Measurements from ENCODE around the gene LTBP1. TPM values are rescaled to one million over a fixed set of nuclear protein-coding genes. Genes with fewer than 3 reads are reported as not detected.

LTBP1 gene
- total RNA-seq, 1 donor from 2014 or later = 102 TPM

DNA sequence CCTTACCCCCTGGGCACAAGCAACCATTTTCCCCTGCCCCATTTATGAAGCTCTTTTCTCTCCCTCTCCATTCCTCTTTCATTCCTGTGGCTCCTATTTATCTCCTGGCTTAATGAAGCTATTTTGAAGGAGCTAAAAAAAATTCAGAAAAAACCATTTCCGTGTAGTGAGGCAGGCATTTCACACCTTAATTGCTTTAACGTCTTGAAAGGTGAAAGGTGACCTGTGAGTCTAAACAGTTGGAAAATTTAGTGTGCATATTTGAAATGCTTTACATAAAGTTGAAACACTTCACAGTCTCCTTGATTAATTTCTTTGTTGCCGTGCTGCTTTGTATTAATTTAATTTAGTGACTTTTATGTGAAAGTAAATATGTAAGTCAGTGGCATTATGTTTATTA is 83.6 kb downstream of the LTBP1 start:
- no peak for TF ChIP-seq CTCF (IDR thresholded peaks at IDR 0.05)
- DNase-seq (ENCODE audit: extremely low spot score, unreplicated experiment) = no peak
- H3K27me3 Mint-ChIP-seq (ENCODE audit: unreplicated experiment) = no peaks in the 10 kb centered on the region
- H3K4me3 Mint-ChIP-seq (ENCODE audit: unreplicated experiment) = peak overlapping the region; percentile 2
- H3K27ac Mint-ChIP-seq (ENCODE audit: unreplicated experiment) = peak overlapping the region; percentile 80
- H3K9me3 Mint-ChIP-seq (ENCODE audit: unreplicated experiment) = peaks cover 3% of the 10 kb centered on the region
- peaks cover 44% of the 10 kb centered on the region for H3K4me1 Mint-ChIP-seq (ENCODE audit: unreplicated experiment)
- peaks cover 3% of the 10 kb centered on the region for H3K36me3 Mint-ChIP-seq (ENCODE audit: unreplicated experiment)

DNA sequence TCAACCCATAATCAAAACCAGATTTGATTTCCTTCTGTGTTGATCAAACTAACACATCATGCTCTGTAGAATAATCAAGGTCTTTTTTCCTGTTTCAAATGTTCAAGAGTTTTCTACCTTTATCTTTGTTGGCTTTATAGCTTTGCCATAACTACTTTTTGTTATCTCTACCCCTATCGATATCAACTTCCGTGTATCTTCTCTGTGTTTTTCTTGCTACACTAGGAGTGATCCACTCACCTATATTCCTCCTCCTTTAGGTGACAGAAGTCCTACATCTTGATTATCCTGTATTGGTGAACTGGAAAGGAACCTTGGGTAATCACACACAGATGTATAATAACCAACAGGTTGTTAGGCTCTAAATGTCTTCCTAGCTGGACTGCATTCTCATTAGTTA is 85.5 kb downstream of the LTBP1 start:
- Mint-ChIP-seq H3K36me3 (ENCODE audit: unreplicated experiment) (peaks cover 3% of the 10 kb centered on the region), H3K27ac (ENCODE audit: unreplicated experiment) (no peak overlapping the region), H3K9me3 (ENCODE audit: unreplicated experiment) (no peaks in the 10 kb centered on the region), H3K4me3 (ENCODE audit: unreplicated experiment) (no peak overlapping the region), H3K4me1 (ENCODE audit: unreplicated experiment) (peaks cover 44% of the 10 kb centered on the region), H3K27me3 (ENCODE audit: unreplicated experiment) (no peaks in the 10 kb centered on the region)
- no peak for TF ChIP-seq CTCF (IDR thresholded peaks at IDR 0.05)
- no peak for DNase-seq (ENCODE audit: extremely low spot score, unreplicated experiment)

DNA sequence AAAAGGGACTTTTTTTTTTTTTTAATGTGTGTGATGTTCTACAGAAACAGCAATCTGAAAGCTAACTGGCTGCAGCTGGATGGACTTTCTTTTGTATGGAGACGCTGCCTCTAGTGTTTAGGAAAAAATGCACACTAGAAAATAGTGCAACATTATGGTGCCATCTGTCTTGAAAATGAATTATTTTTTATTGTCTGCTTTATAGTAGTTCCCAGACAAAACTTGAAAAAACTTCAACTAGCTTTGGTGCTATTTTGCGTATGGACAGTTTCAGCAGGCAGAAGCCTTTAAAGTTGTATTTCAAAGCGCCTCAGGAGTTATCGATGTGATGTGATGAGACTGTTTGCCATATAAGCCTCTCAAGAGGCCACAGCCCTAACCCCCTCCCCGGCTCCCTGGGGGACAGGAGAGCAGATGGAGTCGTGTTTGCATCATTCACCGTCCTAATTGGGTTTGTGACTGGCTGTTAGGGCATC is 86.9 kb downstream of the LTBP1 start:
- peaks cover 41% of the 10 kb centered on the region for H3K4me1 Mint-ChIP-seq (ENCODE audit: unreplicated experiment)
- H3K4me3 Mint-ChIP-seq (ENCODE audit: unreplicated experiment) = no peak overlapping the region
- H3K27me3 Mint-ChIP-seq (ENCODE audit: unreplicated experiment) = no peaks in the 10 kb centered on the region
- H3K27ac Mint-ChIP-seq (ENCODE audit: unreplicated experiment) = peak overlapping the region; percentile 60
- peak; percentile 83 for TF ChIP-seq CTCF (IDR thresholded peaks at IDR 0.05)
- DNase-seq (ENCODE audit: extremely low spot score, unreplicated experiment) = no peak
- H3K9me3 Mint-ChIP-seq (ENCODE audit: unreplicated experiment) = no peaks in the 10 kb centered on the region
- no peaks in the 10 kb centered on the region for H3K36me3 Mint-ChIP-seq (ENCODE audit: unreplicated experiment)

GRCh38 chr2:33034784-33035183 is 88.0 kb downstream of the LTBP1 start:
- DNase-seq (ENCODE audit: extremely low spot score, unreplicated experiment) = no peak
- no peaks in the 10 kb centered on the region for H3K36me3 Mint-ChIP-seq (ENCODE audit: unreplicated experiment)
- TF ChIP-seq CTCF (IDR thresholded peaks at IDR 0.05) = peak; percentile 60
- H3K4me3 Mint-ChIP-seq (ENCODE audit: unreplicated experiment) = no peak overlapping the region
- no peak overlapping the region for H3K27ac Mint-ChIP-seq (ENCODE audit: unreplicated experiment)
- H3K27me3 Mint-ChIP-seq (ENCODE audit: unreplicated experiment) = no peaks in the 10 kb centered on the region
- H3K9me3 Mint-ChIP-seq (ENCODE audit: unreplicated experiment) = no peaks in the 10 kb centered on the region
- H3K4me1 Mint-ChIP-seq (ENCODE audit: unreplicated experiment) = peaks cover 30% of the 10 kb centered on the region

GRCh38 chr2:33038230-33038629 is 91.5 kb downstream of the LTBP1 start:
- H3K36me3 Mint-ChIP-seq (ENCODE audit: unreplicated experiment) = no peaks in the 10 kb centered on the region
- H3K4me3 Mint-ChIP-seq (ENCODE audit: unreplicated experiment) = no peak overlapping the region
- no peaks in the 10 kb centered on the region for H3K27me3 Mint-ChIP-seq (ENCODE audit: unreplicated experiment)
- DNase-seq (ENCODE audit: extremely low spot score, unreplicated experiment) = no peak
- no peaks in the 10 kb centered on the region for H3K9me3 Mint-ChIP-seq (ENCODE audit: unreplicated experiment)
- TF ChIP-seq CTCF (IDR thresholded peaks at IDR 0.05) = no peak
- no peak overlapping the region for H3K27ac Mint-ChIP-seq (ENCODE audit: unreplicated experiment)
- peaks cover 13% of the 10 kb centered on the region for H3K4me1 Mint-ChIP-seq (ENCODE audit: unreplicated experiment)

Measured in osteocyte (in vitro differentiated cells).